ENCODE measurements around the gene C12orf56.

- TF ChIP-seq CTCF (IDR thresholded peaks at IDR 0.05), result no peak
- TF ChIP-seq POLR2A (IDR thresholded peaks at IDR 0.05), result no peak
These were observed 90.9 kb downstream of the C12orf56 start for GRCh38 chr12:64299628-64300027.
